NCI-H2227 (cell line): ENCODE data around the gene MPHOSPH9.

Source experiments
- DNase-seq: peaks from one replicate; lab custom pipeline; 2025; ENCODE audit not compliant: unreplicated experiment; lab: John Stamatoyannopoulos, UW

Gene MPHOSPH9

GRCh38 chr12:123105211-123105826, 127.6 kb downstream of the MPHOSPH9 start:
- no peak for DNase-seq

DNA sequence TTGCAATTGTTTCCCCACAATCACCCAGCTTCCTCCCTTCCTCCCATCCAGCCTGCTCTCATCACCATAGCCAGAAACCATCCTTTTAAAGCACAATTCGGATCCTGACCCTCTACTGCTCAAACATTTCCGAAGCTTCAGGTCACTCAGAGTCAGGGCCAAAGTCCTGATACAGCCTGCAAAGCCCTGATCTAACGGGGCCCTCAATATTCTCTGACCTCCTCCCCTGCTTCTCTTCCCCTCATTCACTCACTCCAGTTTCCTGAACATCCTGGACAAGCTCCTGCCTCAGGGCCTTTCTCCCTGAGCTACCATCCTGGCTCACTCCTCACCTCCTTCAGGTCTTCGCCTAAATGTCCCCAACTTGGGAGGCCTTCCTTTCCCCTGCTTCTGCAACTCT, 128.1 kb downstream of the MPHOSPH9 start:
- no peak for DNase-seq
